Endothelial cell of umbilical vein (primary cell): ENCODE data around the gene ANXA5. TPM values are rescaled to one million over a fixed set of nuclear protein-coding genes. Genes with fewer than 3 reads are reported as not detected.

Experiments
- BruUV-seq: library from RNA; stranded (reverse); fragments of 400-500 nt; replicated peaks from 2 replicates; lab custom pipeline; 2021; lab: Mats Ljungman, UMichigan
- CTCF ChIA-PET: fragments of 300-600, 350-600 bp; sonication (Branson Sonifier 250); formaldehyde crosslinking; loops from one replicate; lab custom pipeline; 2021; ENCODE audit warnings: antibody characterized with exemption, inconsistent platforms; lab: Charles Lee
- POLR2A ChIA-PET: fragments of 300-600, 350-600 bp; sonication (Branson Sonifier 250); formaldehyde crosslinking; loops from one replicate; lab custom pipeline; 2021; ENCODE audit warnings: antibody characterized with exemption, inconsistent platforms; lab: Charles Lee
- DNase-seq: peaks from one replicate; pipeline ENCODE4 v3.0.0-alpha.2; 2011; ENCODE audit warnings: low read depth, low spot score
- FAIRE-seq: peaks from 2 replicates; lab custom pipeline; 2011; peaks lifted over from hg19 to GRCh38; lab: Jason Lieb, UNC
- H2AFZ ChIP-seq: 2 replicates; pipeline ENCODE4 v1.6.0; 2012; ENCODE audit warnings: low read depth, low read length, control low read depth, inconsistent platforms
- H3K27ac ChIP-seq: 2 replicates; pipeline ENCODE4 v1.5.1; 2011; ENCODE audit warnings: low read depth, mild to moderate bottlenecking, control low read depth, low read length, moderate library complexity; ENCODE audit not compliant: insufficient read depth
- H3K27me3 ChIP-seq, 2 experiments: 2 replicates each; pipeline versions ENCODE4 v1.6.0 to v1.6.1; 2011; ENCODE audit warnings: low read length in 2 of 2, mixed read lengths in 1 of 2; ENCODE audit not compliant: control insufficient read depth in 2 of 2, insufficient read depth in 2 of 2
- H3K36me3 ChIP-seq, 2 experiments: 2 replicates in 1 of 2; 3 replicates in 1 of 2; pipeline ENCODE4 v1.5.1; 2011; ENCODE audit warnings: low read length in 2 of 2, mild to moderate bottlenecking in 1 of 2, moderate library complexity in 1 of 2; ENCODE audit not compliant: control insufficient read depth in 2 of 2, insufficient read depth in 2 of 2; ENCODE audit errors: extremely low read depth in 1 of 2
- H3K4me1 ChIP-seq: 3 replicates; pipeline ENCODE4 v1.5.1; 2011; ENCODE audit warnings: mild to moderate bottlenecking, low read length; ENCODE audit not compliant: control insufficient read depth, insufficient read depth; ENCODE audit errors: extremely low read depth
- H3K4me2 ChIP-seq: 2 replicates; pipeline ENCODE4 v1.6.1; 2011; ENCODE audit warnings: low read length, control low read depth, mixed read lengths; ENCODE audit not compliant: insufficient read depth
- H3K4me3 ChIP-seq, 3 experiments: fragments of 200-600 bp in 1 of 3; sonication (generic), shearing (Covaris generic) in 1 of 3; replicated peaks in 1 of 3; 2 replicates each; pipeline ENCODE4 v1.5.1; 2011 to 2016; ENCODE audit warnings: control low read depth in 3 of 3, low read length in 3 of 3, mild to moderate bottlenecking in 2 of 3, inconsistent platforms in 1 of 3, low read depth in 1 of 3, moderate library complexity in 1 of 3; ENCODE audit not compliant: insufficient read depth in 1 of 3
- H3K79me2 ChIP-seq: 2 replicates; pipeline ENCODE4 v1.6.0; 2012; ENCODE audit warnings: low read length, inconsistent platforms; ENCODE audit not compliant: control insufficient read depth, insufficient read depth
- H3K9ac ChIP-seq: replicated peaks from 2 replicates; pipeline ENCODE3; 2011; ENCODE audit warnings: low read length, control low read depth; ENCODE audit not compliant: insufficient read depth; ENCODE audit errors: extremely low read depth
- H3K9me1 ChIP-seq: replicated peaks from 3 replicates; pipeline ENCODE4 v1.6.0; 2011; ENCODE audit warnings: mild to moderate bottlenecking, low read length; ENCODE audit not compliant: control insufficient read depth, insufficient read depth; ENCODE audit errors: extremely low read depth
- H3K9me3 ChIP-seq: replicated peaks from 2 replicates; pipeline ENCODE4 v1.5.1; 2012; ENCODE audit warnings: low read length, inconsistent platforms; ENCODE audit not compliant: control insufficient read depth, insufficient read depth
- H4K20me1 ChIP-seq: replicated peaks from 2 replicates; pipeline ENCODE3; 2011; ENCODE audit warnings: mild to moderate bottlenecking, low read length; ENCODE audit not compliant: control insufficient read depth, insufficient read depth; ENCODE audit errors: extremely low read depth
- CTCF ChIP-seq, 2 donors: IDR thresholded peaks; 1 replicate in 1 of 2; 2 replicates in 1 of 2; pipeline ENCODE4 v1.5.1; 2011; ENCODE audit warnings: low read length in 2 of 2, mild to moderate bottlenecking in 2 of 2, moderate library complexity in 2 of 2, control low read depth in 1 of 2, inconsistent platforms in 1 of 2, low read depth in 1 of 2; ENCODE audit not compliant: insufficient read depth in 1 of 2; ENCODE audit errors: extremely low read depth in 1 of 2
- EZH2 ChIP-seq: IDR thresholded peaks from 2 replicates; pipeline ENCODE4 v1.6.1; 2012; ENCODE audit warnings: borderline replicate concordance, low read depth, mild to moderate bottlenecking, moderate library complexity, low read length, inconsistent platforms; ENCODE audit not compliant: severe bottlenecking
- FOS ChIP-seq: IDR thresholded peaks from 2 replicates; pipeline ENCODE4 v1.6.1; 2011; ENCODE audit warnings: mild to moderate bottlenecking, low read length, moderate library complexity, borderline replicate concordance; ENCODE audit not compliant: insufficient read depth
- GATA2 ChIP-seq: IDR thresholded peaks from 2 replicates; pipeline ENCODE4 v1.7.0; 2011; ENCODE audit warnings: low read depth, mild to moderate bottlenecking, moderate library complexity, mixed read lengths, low read length; ENCODE audit not compliant: insufficient read length, insufficient read depth
- JUN ChIP-seq: IDR thresholded peaks from 2 replicates; pipeline ENCODE4 v1.6.1; 2011; ENCODE audit warnings: borderline replicate concordance, low read depth; ENCODE audit not compliant: insufficient read length, insufficient read depth
- dilution Hi-C: fragments of 300-500 bp; cut with MboI; formaldehyde crosslinking; loops from one replicate; pipeline ENCODE4 v1.15.0; 2019; ENCODE audit warnings: low sequenced_read_pairs; ENCODE audit not compliant: extremely low pct_ligation_motif_present
- intact Hi-C: fragments of 100-400 bp; cut with micrococcal nuclease; formaldehyde crosslinking; loops from one replicate; pipeline ENCODE4 v1.10.0; 2022
- polyA plus RNA-seq, 4 experiments: library from polyadenylated mRNA; depleted of rRNA in 3 of 4; stranded (reverse) in 3 of 4; unstranded in 1 of 4; fragments of >200 nt; gene quantifications; 2 replicates each; pipeline versions ENCODE4 v1.2.1 to v1.2.3, GENCODE V29; 2011 to 2012; ENCODE audit warnings: missing spikeins in 1 of 4
- total RNA-seq: library from RNA; stranded (reverse); gene quantifications from 2 replicates; pipeline ENCODE4 v1.2.3, GENCODE V29; 2021

ANXA5 gene
- total and polyA plus RNA-seq, 2 donors (not counting 3 experiments of a cell fraction or from before 2014, with no cell fraction given), result 450 to 528 TPM

GRCh38 chr4:121728798-121729226 lies 32.0 kb upstream of the ANXA5 start:
- BruUV-seq, result no TSS peak
- ChIA-PET CTCF (interaction anchor here (1.0 to 2.1 kb wide), 4 partner anchors 8 to 358 kb away, joined by 4 to 10 read pairs (median 5); no protein-coding TSS in a partner anchor), POLR2A (interaction anchor here (0.7 to 1.8 kb wide), 2 partner anchors 13 to 32 kb away, joined by 3 to 5 read pairs; partner anchors contain the start of gene ANXA5)
- Histone ChIP-seq H3K9ac (no peak overlapping the region), H3K9me1 (no peaks in the 10 kb centered on the region), H3K27ac (no peak overlapping the region), H3K9me3 (no peaks in the 10 kb centered on the region), H4K20me1 (no peaks in the 10 kb centered on the region), H3K4me3 (no peak overlapping the region), H3K36me3 (no peaks in the 10 kb centered on the region), H3K4me1 (peaks cover 10% of the 10 kb centered on the region), H3K79me2 (no peaks in the 10 kb centered on the region), H3K27me3 (no peaks in the 10 kb centered on the region), H3K4me2 (no peak overlapping the region), H2AFZ (peak overlapping the region; percentile 64)
- dilution Hi-C loops (loop anchor here (25.0 kb wide), 1 partner anchor 242 kb away; no protein-coding TSS in a partner anchor), intact Hi-C loops (loop anchor here (10.0 kb wide), 1 partner anchor 54 kb away; no protein-coding TSS in a partner anchor)
- FAIRE-seq, result peak; percentile 40
- peak; percentile 38 for DNase-seq
- no peak for TF ChIP-seq CTCF (IDR thresholded peaks at IDR 0.05; ENCODE audit: extremely low read depth in 1 of 2, insufficient read depth in 1 of 2, low read depth in 1 of 2, low read length in 2 of 2)
- peak; percentile 72 for TF ChIP-seq GATA2
- peak; percentile 50 for TF ChIP-seq FOS
- TF ChIP-seq JUN, result no peak
- no peak for TF ChIP-seq EZH2
